ELF-1 (cell line): ENCODE measurements around the gene GTF3C1.
"Not testable (repeated sequence)": the region's sequence is repeated elsewhere in the genome, so short reads cannot be mapped to it uniquely, and the experiment has no call there.

Source experiments
- DNase-seq: peaks from one replicate; pipeline ENCODE4 v3.0.0-alpha.2; 2016; ENCODE audit warnings: low read depth, low spot score

Gene GTF3C1

DNA sequence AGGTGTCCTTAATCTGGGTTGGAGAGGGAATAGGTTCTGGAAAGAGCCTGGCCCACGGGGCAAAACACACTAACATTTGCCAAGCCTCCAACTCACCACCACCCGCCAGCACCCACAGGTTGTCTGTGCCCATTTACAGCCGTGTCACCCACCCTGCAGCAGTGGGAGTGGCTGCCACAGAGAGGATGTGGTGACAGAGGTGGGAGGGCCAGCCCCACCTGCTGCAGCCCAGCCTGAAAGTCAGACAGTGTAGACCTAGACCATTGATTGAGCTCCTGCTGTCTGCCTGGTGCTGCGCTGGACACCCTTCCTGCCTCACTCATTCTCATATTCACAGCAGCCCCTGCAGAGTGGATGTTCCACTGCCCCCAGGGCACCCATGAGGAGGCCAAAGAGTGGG lies 103.0 kb downstream of the GTF3C1 start:
- DNase-seq: no peak

DNA sequence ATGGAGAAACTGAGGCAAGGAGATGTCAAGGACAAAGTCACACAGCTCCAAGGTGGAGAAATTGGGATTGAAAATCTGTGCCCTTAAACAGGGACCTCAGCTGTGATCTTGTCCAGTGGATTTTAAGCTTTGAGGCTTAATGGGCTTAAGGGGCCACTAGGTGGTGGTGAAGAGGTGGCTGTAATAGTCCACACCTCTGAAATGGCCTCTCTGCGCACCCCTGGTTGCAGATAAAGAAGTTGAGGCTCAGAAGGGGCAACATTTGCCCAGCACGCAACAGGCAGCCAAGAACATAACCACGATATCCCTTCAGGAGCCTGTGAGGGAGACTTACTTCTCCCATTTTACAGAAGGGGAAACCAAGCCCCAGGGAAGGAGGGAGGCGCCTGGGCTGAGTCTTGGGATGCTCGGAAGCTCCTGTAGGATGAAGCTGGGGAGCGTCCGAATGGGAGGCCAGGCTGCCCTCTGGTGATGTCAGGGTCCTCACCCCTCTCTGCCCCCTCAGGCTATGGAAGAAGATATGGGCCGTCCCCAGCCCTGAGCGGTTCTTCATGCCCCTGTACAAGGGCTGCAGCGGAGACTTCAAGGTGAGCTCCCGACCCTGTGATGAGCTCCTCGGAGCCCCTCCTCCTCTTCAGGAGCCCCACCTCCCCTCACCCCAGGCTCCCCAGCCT lies 104.1 kb downstream of the GTF3C1 start:
- no peak for DNase-seq

DNA sequence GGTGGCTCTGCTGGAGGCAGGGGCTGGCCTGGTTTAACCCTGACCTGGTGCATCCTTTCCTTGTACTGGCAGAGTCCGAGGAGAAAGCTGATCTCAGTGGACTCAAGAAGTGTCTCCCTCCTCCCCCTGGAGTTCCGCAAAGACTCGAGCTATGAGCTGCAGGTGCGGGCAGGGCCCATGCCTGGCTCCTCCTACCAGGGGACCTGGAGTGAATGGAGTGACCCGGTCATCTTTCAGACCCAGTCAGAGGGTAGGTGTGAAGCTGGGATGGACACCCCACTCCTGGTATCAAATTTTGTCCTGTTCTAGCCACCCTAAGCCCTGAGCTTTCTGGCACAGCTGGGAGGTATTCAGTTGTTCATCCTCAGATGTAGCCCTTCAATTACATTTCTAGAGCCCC lies 105.2 kb downstream of the GTF3C1 start:
- no peak for DNase-seq

DNA sequence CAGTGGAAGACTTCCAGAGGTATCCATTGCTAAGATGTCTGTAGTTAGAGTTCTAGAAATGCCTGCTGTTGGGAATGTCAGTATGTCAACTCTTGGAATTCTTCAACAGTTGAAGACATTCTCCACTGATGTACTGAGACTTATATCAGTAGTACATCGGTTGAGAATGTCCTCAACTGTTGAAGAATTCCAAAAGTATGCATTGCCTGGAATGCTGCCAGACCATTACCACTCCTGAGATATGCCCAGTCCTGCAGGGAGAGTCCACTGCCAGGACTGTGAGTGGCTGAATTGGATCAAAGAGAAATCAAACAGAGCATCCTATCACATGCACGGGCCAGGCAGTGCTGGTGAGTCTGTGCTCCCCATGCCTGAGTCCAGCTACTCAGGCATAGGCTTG lies 105.7 kb downstream of the GTF3C1 start:
- no peak for DNase-seq

DNA sequence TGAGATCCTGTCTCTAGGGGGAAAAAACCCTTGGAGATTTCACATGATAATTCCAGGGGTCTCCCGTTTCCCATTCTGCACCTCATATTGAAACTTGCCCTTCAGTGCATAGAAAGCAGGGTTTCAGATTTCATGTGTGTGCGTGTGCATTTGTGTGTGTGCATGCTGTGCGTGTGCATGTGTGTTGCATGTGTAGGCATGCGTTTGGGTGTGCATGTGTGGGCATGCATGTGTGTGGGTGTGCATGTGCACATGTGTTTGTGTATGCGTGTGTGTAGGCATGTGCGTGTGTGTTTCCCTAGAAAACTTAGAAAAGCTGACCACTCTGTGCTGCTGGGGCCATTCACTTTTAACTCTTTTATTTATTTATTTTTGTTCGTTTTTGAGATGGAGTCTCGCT lies 107.7 kb downstream of the GTF3C1 start:
- DNase-seq: no peak

DNA sequence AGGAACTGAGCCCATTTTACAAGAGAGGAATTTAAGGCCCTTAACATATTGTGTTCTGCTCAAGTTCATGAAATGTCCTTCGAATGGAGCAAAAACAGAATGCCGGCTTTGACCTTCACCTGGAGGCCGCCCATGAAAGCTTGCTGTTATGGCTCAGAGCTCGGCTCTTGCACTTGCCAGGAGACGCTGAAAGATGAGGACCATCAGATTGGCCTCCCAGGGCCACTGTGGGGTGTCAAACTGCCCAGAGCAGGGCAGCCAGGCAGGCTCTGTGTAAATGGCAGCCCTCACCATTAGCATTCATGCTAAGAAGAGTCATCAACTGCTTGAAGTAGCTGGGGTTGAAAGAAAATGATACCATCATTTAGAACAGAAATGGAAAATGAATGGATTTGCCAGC lies 108.4 kb downstream of the GTF3C1 start:
- DNase-seq: no peak

DNA sequence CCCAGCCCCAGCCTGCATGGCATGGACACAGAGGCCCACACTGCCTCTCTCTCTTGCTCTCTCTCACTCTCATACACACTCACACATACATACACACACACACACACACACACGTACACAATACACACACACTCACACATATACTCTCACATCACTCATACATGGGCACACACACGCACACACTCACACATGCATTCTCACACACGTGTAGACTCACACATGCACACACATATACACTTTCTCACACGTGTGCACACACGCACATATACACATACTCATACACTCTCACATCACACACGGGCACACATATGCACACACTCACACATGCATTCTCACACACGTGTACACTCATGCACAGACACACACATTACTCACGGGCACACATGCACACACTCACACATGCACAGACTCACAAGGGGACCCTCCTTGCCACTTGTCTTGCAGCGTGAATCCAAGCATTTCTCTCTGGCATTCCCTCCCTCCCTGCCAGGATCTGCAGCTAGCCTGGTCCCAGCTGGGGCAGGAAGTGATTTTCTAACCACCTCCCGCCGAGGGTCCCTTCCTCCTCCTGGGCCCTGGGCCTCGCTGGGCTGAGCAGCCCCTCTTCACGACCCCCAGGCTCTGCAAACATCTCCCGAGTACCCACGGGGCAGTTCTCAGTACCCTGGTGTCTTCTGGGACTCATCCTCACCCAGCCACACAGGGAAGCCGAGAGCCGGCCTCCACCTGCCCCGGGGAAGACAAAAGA lies 110.3 kb downstream of the GTF3C1 start:
- DNase-seq: no peak

DNA sequence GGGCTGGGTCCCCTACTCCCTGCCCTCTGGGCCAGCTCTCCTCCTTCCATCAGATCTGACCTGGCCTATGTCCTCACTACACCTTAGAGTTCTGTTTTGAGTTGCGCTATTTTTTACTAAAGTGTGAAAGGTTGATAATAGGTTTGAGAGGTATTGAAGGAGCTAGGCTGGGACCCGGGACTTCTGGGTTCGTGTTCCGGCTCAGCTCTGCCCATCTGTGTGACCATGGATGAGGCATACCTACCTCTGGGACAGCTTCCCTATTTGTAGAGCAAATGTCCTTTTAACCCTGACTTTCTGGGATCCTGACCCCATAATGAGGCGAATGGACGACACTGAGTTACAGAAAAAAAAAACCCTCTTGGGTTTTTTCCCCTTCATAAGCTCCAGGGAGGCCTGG lies 111.8 kb downstream of the GTF3C1 start:
- DNase-seq: no peak

DNA sequence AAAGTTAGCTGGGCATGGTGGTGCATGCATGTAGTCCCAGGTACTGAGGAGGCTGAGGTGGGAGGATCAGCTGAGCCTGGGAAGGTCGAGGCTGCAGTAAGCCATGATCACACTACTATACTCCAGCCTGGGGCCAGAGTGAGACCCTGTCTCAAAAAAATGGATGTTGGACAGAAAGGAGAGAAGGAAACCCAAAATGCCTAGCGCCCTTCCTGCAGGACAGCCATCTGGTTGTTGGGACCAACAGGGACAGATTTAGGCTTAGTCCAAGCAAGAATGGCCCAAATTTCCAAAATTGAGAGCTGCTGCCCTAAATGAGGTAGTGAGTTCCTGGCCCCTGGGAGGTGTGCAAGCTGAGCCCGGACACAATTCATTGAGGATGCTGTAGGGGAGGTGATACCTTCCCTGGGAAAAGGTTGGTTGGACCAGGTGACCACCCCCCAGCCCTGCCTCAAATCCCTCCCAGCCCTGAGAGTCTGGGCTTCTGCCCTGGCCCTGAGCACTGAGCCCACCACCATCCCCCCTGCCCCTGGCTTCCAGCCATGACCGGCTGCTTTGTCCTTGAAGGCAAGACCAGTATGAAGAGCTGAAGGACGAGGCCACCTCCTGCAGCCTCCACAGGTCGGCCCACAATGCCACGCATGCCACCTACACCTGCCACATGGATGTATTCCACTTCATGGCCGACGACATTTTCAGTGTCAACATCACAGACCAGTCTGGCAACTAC lies 112.6 kb downstream of the GTF3C1 start:
- DNase-seq: no peak

DNA sequence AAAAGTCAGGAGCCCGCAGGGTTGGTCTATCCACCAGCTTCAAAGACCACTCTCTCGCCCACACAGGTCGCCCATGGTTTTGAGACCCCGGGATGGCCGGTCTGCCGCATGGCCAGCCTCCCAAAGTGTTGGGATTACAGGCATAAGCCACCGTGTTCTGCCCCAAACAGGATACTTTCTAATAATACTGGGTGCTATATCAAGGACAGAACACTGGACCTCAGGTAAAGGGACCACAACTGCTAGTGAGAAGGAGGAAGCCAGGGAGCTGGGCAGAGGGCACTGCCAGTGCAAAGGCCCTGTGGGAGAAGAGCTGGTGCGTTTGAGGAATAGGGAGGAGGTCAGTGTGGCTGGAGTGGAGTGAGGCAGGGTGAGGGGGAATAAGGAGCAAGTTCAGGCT lies 113.6 kb downstream of the GTF3C1 start:
- DNase-seq: no peak

DNA sequence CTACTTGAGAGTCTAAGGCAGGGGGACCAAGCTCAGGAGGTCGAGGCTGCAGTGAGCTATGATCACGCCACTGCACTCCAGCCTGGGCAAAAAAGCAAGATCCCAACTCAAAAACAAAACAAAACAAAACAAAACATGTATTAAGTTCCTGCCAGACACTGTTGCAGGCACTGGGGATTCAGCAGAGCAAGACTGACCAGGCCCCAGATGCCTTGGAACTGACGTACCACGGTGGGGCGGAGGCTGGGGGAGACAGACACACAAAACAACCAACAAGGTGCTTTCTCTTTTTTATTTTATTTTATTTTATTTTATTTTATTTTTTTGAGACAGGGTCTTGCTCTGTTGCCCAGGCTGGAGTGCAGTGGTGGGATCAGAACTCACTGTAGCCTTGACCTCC lies 114.6 kb downstream of the GTF3C1 start:
- not testable (repeated sequence) for DNase-seq

DNA sequence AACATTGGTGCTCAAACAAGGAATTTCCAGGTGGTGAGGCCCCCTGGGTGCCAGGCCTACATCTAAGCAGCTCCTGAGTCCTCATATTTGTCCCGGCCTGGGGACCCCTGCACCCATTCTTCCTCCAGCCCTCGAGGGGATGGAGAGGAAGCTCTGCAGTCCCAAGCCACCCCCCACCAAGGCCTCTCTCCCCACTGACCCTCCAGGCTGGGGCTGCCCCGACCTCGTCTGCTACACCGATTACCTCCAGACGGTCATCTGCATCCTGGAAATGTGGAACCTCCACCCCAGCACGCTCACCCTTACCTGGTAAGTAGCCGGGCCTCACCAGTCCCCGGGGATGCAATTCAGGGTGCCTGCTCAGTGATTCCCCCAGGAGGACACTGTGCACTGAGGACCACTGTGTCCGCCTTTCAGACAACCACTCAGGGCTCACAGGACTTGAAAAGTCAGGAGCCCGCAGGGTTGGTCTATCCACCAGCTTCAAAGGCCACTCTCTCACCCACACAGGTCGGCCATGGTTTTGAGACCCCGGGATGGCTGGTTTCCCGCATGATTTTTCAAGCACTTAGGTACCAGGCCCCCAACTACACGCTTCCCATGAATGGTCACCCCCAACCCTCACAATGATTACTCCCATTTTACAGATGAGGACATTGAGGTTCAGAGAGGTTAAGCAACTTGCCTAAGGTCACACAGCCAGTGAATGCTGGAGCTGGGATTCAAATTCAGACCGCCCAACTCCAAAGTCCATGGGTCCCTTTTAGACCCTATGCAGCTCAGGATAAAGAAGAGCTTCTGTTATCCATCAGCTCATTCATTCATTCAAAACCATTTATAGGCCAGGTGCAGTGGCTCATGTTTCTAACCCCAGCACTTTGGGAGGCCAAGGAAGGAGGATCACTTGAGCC lies 115.3 kb downstream of the GTF3C1 start:
- no peak for DNase-seq

DNA sequence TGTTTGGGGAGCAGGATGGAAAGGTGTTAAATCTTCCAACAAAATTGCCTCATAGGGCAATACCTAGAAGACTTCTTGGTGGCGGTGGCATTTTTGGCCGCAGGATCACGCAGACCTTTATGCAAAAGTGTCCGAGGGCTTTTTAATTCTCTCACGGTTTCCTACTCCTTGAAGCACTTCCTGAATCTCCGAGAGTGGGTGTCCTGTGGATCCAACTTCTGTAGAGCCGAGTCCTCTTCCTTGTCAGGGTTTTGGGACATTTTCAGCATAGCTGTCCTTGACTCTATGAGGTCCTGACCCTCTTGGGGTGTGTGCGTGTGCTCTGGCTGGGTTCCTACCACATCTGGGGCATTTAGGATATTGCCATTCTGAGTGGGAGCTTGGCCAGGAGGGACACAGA lies 116.1 kb downstream of the GTF3C1 start:
- DNase-seq: no peak

DNA sequence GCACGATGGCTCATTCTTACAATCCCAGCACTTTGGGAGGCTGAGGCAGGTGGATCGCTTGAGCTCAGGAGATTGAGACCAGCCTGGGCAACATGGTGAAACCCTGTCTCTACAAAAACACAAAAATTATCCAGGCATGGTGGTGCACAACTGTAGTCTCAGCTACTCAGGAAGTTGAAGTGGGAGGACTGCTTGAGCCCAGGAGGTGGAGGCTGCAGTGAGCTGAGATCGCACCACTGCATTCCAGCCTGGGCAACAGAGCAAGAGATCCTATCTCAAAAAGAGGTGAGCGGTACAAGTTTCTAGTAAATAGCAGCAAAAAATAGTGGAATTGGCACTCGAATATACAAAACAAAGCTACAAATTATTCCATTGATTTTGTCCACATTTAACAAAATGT lies 116.5 kb downstream of the GTF3C1 start:
- not testable (repeated sequence) for DNase-seq

DNA sequence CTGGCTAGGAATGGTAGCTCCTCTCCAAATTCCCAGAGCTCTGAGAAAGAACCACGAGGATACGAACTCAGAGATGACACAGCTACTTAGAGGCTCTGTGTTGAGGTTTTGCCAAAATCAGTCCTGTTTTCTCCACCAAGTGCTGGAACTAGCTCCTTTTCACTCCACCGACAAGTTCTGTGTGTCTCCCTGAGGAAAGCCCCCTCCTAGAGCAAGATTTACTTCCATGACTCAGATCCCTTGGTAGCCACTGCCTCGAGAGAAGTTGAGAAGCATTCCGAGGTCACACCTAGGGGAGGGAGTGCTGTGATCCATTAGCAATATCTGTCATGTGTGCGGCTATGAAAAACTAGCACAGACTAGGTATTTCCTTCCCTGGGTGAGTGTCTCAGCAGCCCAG lies 117.2 kb downstream of the GTF3C1 start:
- DNase-seq: no peak

DNA sequence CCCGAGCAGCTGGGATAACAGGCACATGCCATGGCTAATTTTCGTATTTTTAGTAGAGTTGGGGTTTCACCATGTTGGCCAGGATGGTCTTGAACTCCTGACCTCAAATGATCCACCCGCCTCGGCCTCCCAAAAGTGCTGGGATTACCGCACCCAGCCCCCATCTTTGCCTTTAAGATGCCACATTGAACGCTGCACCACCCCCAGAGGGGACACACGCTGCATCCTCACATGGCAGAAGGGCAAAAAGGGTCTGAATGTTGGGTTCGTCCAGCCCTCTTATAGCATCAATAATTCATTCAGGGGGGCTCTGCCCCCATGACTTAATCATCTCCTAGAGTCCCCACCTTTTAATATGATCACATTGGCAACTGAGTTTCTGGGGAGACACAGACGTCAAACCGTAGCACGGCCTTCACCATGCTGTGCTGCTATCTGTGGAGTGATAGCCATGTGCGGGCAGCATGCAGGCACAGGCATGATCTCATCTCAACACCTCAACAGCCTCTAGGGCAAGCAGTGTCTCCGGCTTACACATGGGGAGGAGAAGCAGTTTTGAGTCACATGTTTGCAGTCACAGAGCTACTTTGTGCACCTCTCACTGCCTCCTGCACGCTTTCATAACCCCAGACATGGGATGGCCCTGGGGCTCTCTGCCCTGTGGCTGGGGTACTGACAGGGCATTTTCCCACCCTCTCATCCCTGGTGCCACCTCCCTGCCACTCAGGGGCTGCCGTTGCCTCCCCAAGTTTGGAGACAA lies 117.8 kb downstream of the GTF3C1 start:
- DNase-seq: no peak

DNA sequence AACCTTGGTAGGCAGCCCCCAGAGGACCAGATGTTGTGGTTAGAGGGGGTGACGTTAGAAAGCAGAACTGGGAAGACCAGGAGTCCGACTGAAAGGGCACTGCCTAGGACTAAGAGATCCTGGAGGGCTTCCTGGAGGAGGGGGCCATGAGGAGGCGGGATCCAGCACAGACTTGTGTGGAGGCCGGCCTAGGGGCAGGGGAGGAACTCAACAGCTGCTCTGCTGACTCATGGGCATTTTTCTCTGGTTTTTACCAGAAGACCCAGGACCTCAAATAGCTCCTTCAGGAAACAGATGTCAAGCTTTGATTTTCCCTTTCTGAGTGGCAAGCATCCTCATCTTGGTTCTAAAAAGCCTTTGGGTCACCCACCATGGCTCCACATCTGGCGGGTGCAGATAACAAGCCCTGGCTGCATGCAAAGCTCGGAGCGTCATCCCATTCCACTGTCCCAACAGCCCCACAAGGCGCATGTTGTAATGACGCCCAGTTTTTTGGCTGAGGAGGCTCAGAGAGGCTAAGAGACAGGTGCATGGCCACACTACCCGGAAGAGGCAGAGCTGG lies 118.7 kb downstream of the GTF3C1 start:
- DNase-seq: peak; percentile 26

DNA sequence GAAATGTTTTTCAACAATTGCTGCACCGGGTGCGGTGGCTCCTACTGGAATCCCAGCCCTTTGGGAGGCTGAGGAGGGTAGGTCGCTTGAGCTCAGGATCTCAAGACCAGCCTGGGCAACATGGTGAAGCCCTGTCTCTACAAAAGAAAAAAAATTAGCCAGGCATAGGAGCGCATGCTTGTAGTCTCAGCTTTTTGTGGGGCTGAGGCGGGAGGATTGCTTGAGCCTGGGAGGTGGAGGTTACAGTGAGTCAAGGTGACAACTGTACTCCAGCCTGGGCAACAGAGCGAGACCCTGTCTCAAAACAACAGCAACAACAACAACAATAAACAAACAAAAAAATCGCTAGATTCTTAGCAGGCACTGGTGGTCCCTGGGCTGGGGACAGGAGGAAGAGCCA lies 119.2 kb downstream of the GTF3C1 start:
- no peak for DNase-seq

DNA sequence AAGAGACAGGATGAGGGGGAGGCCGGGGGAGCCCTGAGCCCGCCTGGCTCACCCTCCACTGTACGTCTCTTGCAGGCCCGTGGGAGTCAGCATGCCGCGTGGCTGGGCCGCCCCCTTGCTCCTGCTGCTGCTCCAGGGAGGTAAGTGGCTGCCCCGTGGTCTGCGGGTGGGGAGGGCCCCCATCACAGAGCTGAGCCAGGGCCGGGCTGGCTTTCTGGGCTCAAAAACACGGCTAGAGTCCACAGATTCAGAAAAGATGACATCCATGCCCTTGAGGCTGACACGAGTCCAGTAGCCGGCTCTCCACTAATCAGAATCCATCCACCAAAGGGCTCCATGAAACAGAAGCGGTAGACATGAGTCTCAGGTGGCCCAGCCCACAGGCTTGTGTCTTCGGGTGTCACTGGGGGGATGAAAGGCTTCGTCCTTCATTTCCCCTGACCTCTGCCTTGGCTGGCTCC lies 119.7 kb downstream of the GTF3C1 start:
- no peak for DNase-seq

DNA sequence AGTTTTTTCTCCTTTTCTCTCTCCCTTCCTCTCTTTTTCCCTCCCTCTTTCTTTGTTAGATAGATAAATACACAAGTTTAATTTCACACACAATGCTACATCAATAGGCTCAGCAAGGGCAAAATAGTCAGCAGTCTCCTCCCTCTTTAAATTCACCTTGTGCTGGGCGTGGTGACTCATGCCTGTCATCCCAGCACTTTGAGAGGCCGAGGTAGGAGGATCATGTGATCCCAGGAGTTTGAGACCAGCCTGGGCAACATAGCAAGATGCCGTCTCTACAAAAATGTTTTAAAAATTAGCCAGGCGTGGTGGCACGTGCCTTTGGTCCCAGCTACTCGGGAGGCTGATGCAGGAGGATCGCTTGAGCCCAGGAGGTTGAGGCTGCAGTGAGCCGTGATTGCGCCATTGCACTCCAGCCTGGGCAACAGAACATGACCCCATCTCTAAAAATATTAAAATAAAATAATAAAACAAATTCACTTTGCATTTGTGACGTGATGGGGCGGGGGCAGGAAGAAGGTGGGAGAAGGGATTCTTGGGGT lies 120.3 kb downstream of the GTF3C1 start:
- no peak for DNase-seq
